ENCODE measurements around the gene GNS.
"Not testable (repeated sequence)": the region's sequence is repeated elsewhere in the genome, so short reads cannot be mapped to it uniquely, and the experiment has no call there.

Gene GNS

DNA sequence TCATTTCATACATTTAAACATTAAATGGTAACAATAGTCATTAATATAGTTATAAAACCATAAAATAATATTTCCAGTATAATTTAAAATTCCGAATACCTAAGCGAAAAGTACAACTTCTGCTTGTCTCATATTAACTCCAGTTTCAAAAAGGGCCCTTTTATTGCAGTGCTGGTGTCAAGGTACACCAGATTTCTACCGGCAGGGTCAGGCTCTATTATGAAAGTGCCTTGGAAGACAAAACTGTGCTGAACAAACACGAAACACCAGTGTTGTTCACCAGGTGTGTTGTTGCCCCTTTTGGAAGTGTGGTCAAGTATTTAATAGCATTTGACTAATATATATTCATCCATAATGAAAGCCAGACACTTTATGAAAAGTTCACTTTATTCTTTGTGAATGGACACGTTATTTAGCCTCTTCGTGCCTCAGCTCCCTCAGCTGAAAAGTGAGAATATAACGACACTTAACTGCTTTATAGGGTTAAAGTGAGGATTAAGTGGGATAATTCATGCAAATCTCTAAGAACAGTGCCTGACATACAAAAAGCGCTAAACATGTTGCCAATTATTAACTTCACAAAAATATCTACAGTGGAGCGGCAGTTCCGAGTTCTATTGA lies 20.3 kb upstream of the GNS start:
- no peak for DNase-seq

DNA sequence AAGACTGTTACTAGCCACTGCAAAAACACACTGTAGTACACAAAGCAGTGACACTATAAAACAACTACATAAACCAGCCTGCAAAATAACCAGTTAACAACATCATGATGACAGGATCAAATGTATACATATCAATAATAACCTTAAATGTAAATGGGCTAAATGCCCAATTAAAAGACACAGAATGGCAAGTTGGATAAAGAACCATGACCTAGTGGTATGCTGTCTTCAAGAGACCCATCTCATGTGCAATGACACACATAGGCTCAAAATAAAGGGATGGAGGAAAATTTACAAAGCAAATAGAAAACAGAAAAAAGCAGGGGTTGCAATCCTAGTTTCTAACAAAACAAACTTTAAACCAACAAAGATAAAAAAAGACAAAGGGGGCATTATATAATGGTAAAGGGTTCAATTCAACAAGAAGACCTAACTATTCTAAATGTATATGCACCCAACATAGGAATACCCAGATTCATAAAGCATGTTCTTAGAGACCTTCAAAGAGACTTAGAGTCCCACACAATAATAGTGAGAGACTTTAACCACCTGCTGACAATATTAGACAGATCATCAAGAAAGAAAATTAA lies 16.0 kb upstream of the GNS start:
- not testable (repeated sequence) for DNase-seq

DNA sequence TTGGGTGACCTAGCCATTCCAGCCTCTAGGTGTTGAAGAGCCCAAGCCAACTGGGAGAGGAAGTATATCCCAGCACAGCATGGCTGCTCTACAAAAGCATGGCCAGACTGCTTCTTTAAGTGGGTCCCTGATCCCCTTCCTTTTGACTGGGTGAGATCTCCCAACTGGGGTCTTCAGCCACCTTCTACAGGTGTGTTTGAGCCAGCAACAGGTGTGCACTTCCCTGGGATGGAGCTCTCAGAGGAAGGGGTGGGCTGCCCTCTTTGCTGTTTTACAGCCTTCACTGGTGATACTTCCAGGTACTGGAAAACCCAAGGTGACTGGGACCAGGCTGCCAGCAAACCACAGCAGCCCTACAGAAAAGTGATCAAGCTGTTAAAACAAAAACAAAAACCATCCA lies 14.2 kb upstream of the GNS start:
- no peak for DNase-seq

DNA sequence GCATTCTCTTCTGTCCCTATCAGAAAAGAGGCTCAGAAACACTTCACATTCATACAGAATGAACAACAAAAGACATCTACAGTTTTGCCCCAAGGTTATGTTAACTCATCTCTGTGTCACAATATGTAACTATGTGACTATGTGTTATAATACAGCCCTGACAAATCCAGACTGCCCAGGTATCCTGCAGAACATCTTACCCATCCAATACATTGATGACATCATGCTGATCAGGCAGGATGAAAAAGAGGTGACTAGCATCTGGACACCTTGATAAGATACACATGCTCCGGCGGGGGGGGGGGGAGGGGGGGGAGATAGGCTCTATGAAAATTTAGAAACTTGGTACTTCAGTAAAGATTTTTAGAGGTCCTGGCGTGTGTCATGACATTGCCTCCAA lies 8.3 kb upstream of the GNS start:
- no peak for DNase-seq

DNA sequence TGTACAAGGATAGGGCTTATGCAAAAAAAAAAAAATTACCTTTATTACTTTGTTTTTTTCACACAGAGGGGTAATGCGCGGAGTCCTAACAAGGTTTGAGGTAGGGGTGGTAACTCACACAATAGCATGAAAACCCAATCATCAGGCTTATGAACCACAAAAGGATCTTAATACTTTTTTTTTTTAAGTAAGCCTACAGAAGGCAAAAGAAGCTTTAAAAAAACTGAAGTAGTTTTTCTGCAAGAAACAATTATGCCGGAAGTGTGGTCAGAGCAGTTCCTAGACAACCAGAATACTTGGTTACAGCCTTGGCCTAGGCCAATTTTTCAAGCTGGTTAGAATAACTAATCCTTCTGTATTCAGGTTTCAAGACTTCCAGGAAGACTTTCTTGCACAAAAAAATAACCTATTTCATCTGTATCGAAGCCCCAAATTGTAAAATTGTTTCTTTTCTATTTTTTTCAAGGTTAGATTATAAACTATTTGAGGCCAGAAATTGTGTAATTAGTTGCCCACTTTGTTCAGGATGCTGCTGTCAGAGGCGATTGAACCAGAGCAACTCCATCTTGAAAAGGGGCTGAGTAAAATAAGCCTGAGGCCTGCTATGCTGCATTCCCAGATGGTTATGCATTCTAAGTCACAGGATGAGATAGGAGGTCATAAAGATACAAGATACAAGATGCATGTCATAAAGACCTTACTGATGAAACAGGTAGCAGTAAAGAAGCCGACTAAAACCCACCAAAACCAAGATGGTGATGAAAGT lies 1.8 kb upstream of the GNS start:
- peak; percentile 38 for DNase-seq

DNA sequence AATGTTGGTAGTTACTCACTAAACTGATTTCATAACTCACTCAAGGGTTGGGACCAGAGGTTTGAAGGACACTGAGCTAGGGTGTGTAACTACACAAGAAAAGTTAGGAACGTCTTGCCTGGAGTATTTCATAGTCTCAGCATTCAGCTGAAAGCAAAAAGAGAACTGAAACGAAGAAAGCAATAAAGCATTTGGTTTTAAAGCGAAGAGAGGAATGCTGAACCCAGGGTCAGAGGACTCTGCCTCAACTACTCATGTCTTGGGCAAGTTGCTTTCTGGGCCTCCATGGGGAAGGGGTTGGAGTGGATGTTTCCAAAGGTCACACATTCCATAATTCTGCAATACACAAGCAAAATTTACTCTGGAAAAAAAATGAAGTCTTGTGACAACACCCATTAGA lies 1.4 kb downstream of the GNS start:
- DNase-seq = no peak

DNA sequence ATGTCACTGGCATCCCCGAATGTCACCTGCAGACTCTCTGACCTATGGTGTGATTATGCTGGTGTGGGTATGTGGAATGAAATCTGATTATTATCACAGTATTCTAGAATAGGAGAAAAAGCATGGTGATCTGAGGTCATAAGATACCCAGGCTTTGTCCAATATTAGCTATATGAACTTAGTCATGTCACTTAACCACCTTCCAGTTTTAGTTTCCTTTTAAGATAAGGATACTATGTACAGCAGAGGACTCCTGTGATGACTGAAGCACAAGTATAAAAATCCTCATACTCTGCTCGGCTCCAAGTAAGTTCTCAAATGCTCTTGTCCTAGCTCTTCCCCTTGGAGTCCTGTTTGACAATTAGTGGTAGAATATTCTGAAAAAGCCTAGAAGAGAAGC lies 2.8 kb downstream of the GNS start:
- no peak for DNase-seq

DNA sequence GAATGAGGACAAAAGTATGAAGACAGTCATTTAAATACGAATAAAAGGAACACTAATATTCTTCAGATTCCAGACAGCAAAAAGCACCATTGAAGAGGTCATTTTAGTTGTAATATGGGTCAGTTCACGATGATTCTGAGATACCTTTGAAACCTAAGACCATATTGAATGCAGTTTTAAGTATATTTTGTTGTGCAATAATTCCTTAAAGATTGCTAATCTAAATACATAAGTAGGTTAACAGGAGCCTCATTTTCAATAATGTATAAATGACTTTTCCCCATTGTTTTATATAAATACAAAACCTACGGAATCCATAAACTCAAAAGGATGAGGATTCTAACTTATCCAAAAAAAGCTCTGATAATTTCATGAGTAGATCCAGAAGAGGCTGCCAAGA lies 5.8 kb downstream of the GNS start:
- DNase-seq = no peak

DNA sequence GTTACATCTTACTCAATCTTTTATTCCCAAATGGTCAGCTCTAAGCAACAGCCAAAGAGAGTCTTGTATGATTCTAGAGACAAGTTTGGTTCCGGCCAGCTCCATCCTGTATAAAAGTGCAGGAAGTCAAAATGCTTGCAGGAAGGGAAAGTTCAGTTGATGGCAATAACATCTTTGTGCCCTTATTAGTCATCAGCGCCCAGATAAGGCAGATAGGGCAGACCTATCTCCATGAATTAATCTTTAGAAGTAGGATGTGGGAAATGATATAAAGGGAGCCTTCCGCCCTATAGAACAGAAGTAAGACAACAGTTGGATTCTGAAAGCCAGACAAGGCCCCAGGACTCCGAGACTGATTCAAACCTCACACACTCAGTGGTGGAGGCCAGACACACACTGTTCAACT lies 6.4 kb downstream of the GNS start:
- DNase-seq = no peak

DNA sequence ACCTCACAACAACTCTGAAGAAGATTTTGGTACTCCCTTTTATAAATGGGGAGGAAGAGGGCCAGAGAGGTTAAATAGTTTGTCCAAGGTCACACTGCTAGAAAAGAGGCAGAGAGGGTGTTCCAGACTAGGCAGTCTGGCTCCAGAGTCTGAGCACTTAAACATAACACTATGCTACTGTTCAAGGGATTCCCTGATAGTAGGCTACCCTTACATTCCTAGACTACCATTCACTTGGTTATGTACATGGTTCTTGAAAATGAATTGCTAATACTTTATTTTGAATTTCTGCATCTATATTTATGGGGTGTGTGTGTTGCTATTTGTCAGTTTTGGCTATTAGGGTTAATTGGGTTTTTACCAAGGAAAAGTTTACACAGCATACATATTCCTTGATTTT lies 7.2 kb downstream of the GNS start:
- no peak for DNase-seq

DNA sequence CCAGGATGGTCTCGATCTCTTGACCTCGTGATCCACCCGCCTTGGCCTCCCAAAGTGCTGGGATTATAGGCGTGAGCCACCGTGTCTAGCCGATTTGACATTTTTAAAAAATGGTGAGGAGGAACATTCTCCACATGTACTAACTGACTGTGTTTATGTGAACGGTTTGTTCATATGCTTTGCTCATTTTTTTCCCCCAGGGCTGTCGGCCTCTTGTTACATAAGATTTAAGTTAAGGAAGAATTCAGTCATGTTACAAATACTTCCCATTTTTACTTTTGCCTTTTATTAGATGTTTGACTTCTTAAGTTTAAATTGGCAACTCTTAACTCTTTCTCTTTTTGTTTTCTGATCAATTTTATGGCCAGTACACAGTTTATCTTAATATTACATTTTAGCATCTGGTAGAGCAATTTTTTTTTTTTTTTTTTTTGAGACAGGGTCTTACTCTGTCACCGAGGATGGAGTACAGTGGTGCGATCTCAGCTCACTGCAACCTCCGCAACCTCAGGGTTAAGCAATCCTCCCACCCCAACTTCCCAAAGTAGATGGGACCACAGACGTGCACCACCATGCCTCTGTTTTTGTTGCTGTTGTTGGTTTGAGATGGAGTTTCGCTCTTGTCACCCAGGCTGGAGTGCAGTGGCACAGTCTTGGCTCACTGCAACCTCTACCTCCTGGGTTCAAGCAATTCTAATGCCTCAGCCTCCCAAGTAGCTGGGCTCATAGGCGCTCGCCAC lies 9.6 kb downstream of the GNS start:
- no peak for DNase-seq

DNA sequence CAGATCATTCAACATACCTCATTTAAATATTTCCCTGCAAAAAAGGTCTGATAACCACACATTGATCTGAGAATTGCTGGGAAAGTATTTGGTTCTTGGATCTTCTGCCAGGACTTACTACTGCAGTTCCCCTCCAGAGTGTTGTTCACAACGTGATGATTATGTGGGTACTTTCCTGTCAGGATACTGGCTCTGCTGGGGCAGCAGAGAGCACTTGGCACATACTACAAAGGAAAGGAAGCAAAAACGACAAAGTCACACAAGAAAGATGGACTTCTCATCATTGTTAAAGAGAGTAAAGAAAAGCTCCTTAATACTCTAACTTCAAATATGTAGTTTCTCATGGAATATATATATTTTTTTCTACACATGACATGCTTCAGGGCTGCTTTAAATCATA lies 11.5 kb downstream of the GNS start:
- DNase-seq = no peak

DNA sequence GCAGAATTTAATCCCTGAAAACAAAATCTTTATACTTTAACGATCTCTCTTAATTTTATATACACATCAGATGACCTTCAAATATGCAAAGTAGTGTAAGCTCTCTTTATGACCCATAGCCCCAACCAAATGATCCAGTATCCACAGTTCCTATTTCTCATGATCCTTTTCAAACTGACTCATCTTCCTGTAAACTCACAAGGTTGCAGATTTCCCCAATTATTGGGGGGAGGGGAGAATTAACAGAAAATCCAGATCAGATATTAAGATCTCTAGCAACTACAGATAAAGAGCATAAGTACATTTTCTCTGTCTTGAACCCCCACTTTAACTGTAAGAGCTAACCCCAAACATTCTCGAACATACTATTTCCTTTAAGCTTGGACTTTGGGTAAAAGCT lies 12.5 kb downstream of the GNS start:
- no peak for DNase-seq

DNA sequence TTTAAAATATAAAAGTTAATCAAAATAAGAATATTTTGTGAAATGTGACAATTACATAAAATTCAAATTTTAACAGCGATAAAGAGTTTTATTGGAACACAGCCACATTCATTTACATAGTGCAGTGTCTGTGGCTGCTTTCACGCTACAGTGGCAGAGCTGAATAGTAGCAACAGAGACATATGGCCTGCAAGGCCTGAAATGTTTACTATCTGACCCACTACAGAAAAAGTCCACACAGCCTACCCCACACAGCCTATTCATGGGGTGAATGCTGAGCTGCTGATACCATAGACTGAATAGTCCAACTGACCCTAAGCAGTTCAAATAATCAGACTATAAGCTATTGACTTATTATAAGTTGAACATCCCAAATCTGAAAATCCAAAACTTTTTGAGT lies 13.2 kb downstream of the GNS start:
- no peak for DNase-seq

DNA sequence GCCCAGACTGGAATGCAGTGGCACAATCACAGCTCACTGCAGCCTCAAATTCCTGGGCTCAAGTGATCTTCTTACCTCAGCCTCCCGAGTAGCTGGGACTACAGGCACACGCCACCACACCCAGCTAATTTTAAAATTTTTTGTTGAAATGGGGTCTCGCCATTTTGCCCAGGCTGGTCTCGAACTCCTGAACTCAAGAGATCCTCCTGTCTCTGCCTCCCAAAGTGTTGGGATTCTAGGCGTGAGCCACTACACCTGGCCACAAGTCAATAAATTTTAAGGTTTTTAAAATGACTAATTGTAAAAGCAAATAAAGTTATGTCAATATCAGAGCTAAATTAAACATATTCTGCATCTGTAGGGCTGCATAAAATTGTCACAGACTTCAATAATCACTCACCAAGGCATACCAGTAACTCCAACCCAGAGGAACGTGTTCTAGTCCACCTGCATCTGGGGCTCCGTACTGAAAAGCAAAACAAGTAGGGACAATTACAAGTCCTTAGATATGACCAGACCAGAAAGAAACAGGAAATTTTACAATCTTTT lies 13.9 kb downstream of the GNS start:
- no peak for DNase-seq

DNA sequence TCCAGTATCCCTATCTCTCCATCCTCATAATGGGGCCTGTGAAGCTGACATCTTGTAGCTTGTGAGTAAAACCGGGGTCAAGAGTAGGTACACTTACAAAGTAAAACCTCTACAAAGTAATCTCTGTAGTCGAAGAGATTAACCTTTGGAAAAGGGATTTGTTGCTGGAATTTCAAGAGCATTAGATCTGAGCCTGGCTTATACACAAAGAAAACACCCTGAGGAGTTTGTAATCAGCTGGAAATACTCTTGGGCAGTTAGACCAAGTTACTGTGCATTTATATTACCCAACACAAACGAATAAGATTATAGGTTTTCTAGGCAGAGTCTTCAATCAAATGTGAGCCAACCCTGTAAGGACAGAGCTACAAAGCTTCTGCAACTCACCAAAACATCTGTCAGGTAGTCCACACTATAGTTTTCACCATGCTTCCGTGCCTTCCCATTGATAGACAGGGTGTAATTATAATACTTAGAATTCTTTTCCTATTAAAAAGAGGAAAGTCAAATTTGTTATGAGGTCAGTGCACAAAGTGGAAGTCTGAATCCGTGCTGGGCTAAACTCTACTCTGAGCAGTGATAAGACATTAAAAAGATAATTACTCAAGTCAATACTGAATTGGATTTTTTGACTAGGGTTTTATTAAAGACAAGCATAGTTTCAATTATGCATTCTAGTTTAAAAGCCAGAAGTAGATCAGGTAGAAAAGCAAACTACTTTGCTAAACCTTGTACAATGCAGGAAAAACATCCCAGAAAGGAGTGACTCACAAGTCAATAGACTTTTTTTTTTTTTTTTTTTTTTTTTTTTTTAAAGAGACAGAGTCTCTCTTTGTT lies 14.6 kb downstream of the GNS start:
- no peak for DNase-seq

DNA sequence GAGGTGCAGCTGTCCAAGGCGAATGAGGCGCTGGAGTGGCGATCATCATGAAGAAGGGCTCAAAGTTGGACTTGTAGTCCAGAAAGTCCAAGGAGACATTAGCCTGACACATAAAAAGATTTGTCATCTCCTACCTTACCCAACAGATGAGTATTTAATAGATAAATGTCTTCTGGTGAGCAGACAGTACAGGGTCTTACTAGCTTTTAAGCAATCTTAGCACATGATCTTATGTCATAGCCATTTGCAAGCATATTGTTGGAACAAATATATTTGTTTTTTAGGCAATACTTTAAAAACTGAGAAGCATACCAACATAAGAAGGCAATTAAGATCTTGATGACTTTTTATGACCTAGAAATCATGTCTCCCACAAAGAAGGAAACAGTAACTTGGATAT lies 16.0 kb downstream of the GNS start:
- DNase-seq = no peak

DNA sequence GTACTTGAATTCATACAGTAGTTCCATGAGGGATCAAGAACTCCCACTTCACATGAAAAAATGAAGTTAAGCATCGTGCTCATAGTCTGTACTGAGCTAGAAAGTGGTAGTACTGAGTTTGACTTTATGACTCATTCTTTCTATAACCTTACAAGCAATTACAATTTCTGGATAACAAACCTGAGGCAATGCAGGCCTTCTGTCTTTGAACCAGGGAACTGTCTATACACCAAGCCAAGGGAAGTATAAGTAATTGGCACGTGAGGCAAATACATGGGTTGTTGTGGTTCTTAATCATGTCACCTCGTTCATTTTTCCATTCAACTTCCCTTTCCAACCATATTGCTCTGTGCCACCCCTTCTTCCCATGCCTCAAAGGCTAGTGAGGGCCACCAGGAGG lies 16.8 kb downstream of the GNS start:
- no peak for DNase-seq

DNA sequence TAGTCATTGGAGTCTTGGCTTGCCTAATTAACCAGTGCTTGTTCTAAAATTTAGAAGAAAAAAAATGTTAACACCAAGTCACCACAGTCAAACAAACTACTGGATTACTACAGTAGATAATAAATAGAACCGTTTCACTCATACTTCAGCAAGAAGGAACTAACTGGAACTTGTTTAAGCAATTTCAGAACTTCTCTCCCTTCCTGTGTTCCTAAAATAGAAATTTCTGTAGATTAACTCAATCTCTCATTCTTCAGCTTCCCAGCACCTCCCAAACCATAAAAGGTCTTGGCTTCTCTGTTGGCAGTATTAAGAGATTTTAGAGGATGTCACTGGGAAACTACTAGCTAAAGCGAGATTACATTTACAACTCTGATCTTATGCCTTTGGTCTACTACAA lies 18.6 kb downstream of the GNS start:
- no peak for DNase-seq

DNA sequence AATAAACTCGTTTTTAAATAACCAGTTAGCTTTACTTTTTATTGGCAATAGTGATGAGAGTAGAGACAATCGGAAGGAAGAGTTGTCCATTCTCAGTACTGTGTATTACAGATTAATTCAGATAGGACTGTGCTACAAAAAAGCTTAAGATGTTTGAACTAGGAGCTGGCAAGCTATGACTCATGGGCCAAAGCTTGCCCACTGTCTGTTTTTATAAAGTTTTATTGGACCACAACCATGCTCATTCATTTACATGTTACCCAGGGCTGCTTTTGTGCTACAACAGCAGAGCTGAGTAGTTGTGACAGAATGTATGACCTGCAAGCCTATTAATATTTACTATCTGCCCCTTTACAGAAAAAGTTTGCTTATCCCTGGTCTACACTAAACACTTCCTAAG lies 19.4 kb downstream of the GNS start:
- DNase-seq = no peak

DNA sequence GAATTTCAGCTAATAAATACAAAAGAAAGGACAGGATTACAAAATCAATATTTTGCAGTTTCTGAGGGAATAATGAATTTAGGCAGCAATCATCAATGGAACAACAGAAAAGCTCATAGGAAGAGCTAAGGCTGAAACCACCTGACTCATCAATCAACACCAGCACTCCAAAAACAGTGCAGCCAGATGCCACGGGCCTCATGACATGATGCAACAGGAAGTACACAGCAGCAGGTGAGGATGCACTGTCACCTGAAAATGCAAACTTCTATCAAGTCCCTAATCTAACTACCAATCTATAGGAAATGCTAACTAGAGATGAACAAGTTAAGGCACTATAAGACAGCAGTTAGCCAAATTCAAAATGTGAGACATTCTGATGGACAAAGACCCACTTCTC lies 21.7 kb downstream of the GNS start:
- DNase-seq = peak; percentile 45

DNA sequence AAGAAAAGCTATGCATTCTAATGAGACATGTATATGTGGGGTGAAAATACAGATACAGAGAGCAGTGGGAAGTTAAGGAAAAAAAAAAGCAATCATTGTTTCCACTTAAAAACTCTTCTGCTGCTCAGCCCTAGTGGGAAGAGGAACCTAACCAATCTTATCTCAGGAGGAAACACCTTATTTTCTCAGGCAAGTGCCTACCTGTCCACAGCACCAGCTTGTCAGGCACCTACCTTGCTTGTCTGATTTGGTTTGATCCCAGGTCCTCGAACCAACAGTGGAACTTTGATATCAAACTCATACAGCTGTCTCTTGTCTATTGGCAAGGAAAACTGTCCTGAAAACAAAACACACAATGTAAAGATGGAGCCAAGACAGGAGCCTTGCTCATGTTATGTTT lies 22.4 kb downstream of the GNS start:
- DNase-seq = no peak

DNA sequence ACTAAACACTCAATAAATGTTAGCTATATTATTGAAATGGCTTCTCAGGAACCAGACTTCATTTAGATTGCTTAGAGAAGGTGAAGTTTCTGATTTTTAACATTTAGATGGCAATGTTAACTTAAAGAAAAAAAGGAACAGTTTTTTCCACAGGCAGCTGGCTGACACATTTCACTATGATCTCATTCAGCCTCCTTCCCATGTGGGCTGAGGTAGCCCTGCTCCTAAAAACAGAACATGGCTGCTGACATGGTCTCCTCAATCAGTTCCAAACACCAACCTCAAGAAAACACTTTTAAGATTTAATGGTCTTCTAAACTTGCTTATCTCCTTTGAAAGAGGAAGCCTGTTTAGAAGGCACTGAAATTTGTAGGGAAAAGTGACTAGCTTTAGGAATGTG lies 23.8 kb downstream of the GNS start:
- no peak for DNase-seq

Measured in CD4-positive, alpha-beta T cell treated with Interleukin-17A for 1 hour (primary cell).